A549 (cell line): ENCODE results near the gene TMIGD1.

ENCODE experiments used
- CEBPB ChIP-seq, 2 experiments: fragments of >200 bp in 1 of 2; sonication (Bioruptor Twin) in 1 of 2; formaldehyde crosslinking in 1 of 2; IDR thresholded peaks; 2 replicates each; pipeline ENCODE4 v1.6.1; 2012 to 2016
- CHD2 ChIP-seq: fragments of 150-350 bp; IDR thresholded peaks from 2 replicates; pipeline ENCODE4 v1.6.1; 2014; ENCODE audit warnings: low read length; ENCODE audit not compliant: partially characterized antibody
- EHMT2 ChIP-seq: fragments of 200-600 bp; sonication (generic); IDR thresholded peaks from 2 replicates; pipeline ENCODE4 v1.6.1; 2016; ENCODE audit warnings: antibody characterized with exemption, low read depth, mild to moderate bottlenecking, moderate library complexity
- GATA3 ChIP-seq: IDR thresholded peaks from 2 replicates; pipeline ENCODE4 v1.6.1; 2012; ENCODE audit warnings: borderline replicate concordance
- HDAC2 ChIP-seq: fragments of 200-600 bp; sonication (generic); IDR thresholded peaks from 2 replicates; pipeline ENCODE4 v1.6.1; 2016
- JUN ChIP-seq, 2 experiments: fragments of >200 bp; sonication (Bioruptor Twin); formaldehyde crosslinking; IDR thresholded peaks; 2 replicates in 1 of 2; 3 replicates in 1 of 2; pipeline ENCODE4 v1.6.1; 2016 to 2017
- POLR2A ChIP-seq: IDR thresholded peaks from 2 replicates; pipeline ENCODE4 v1.6.1; 2012; ENCODE audit warnings: mild to moderate bottlenecking, low read length
- TF ChIP-seq, protein P1 (sequence below): fragments of >200 bp; sonication (Bioruptor Twin); formaldehyde crosslinking; IDR thresholded peaks from 3 replicates; pipeline ENCODE4 v1.5.1; 2016
- TF ChIP-seq, protein P2 (sequence below): fragments of 150-350 bp; IDR thresholded peaks from 2 replicates; pipeline ENCODE4 v1.6.1; 2014; ENCODE audit warnings: low read depth, mild to moderate bottlenecking, low read length
- TF ChIP-seq, protein P3 (sequence below): fragments of 200-600 bp; sonication (generic); IDR thresholded peaks from 2 replicates; pipeline ENCODE4 v1.6.1; 2016; ENCODE audit warnings: antibody characterized with exemption, mild to moderate bottlenecking, moderate library complexity

DNA sequence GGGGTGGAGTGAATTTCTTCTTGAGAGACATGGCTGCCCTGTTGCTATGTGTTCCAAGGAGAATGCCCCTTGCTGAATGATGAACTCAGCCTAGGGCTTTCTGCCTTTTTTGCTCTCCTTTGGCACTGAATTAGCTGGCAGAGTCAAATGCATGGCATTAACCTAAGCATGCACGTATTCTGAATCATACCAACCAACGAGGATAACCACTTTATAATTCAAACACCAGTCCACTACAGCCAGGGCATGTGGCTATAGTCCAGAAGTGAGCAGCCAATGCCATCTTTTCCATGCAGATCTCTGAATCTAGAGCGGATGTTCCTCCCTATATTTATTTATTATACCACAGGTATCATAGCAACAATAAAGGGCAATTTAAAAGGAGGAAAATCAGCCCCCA lies 15.7 kb downstream of the TMIGD1 start:
- TF ChIP-seq, protein P1, sequence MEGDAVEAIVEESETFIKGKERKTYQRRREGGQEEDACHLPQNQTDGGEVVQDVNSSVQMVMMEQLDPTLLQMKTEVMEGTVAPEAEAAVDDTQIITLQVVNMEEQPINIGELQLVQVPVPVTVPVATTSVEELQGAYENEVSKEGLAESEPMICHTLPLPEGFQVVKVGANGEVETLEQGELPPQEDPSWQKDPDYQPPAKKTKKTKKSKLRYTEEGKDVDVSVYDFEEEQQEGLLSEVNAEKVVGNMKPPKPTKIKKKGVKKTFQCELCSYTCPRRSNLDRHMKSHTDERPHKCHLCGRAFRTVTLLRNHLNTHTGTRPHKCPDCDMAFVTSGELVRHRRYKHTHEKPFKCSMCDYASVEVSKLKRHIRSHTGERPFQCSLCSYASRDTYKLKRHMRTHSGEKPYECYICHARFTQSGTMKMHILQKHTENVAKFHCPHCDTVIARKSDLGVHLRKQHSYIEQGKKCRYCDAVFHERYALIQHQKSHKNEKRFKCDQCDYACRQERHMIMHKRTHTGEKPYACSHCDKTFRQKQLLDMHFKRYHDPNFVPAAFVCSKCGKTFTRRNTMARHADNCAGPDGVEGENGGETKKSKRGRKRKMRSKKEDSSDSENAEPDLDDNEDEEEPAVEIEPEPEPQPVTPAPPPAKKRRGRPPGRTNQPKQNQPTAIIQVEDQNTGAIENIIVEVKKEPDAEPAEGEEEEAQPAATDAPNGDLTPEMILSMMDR, result no peak
- TF ChIP-seq, protein P2, sequence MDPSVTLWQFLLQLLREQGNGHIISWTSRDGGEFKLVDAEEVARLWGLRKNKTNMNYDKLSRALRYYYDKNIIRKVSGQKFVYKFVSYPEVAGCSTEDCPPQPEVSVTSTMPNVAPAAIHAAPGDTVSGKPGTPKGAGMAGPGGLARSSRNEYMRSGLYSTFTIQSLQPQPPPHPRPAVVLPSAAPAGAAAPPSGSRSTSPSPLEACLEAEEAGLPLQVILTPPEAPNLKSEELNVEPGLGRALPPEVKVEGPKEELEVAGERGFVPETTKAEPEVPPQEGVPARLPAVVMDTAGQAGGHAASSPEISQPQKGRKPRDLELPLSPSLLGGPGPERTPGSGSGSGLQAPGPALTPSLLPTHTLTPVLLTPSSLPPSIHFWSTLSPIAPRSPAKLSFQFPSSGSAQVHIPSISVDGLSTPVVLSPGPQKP, result no peak
- TF ChIP-seq POLR2A (no peak), JUN (IDR thresholded peaks at IDR 0.05) (no peak), CEBPB (IDR thresholded peaks at IDR 0.05) (no peak), HDAC2 (no peak), EHMT2 (no peak), CHD2 (no peak), GATA3 (no peak)
- TF ChIP-seq, protein P3, sequence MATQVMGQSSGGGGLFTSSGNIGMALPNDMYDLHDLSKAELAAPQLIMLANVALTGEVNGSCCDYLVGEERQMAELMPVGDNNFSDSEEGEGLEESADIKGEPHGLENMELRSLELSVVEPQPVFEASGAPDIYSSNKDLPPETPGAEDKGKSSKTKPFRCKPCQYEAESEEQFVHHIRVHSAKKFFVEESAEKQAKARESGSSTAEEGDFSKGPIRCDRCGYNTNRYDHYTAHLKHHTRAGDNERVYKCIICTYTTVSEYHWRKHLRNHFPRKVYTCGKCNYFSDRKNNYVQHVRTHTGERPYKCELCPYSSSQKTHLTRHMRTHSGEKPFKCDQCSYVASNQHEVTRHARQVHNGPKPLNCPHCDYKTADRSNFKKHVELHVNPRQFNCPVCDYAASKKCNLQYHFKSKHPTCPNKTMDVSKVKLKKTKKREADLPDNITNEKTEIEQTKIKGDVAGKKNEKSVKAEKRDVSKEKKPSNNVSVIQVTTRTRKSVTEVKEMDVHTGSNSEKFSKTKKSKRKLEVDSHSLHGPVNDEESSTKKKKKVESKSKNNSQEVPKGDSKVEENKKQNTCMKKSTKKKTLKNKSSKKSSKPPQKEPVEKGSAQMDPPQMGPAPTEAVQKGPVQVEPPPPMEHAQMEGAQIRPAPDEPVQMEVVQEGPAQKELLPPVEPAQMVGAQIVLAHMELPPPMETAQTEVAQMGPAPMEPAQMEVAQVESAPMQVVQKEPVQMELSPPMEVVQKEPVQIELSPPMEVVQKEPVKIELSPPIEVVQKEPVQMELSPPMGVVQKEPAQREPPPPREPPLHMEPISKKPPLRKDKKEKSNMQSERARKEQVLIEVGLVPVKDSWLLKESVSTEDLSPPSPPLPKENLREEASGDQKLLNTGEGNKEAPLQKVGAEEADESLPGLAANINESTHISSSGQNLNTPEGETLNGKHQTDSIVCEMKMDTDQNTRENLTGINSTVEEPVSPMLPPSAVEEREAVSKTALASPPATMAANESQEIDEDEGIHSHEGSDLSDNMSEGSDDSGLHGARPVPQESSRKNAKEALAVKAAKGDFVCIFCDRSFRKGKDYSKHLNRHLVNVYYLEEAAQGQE, result no peak
